Muscle layer of duodenum (tissue), 2 donors: ENCODE data around the gene RNU6-9.
A peak's percentile ranks its signal among the peaks of the same experiment; 100 is the strongest.

Experiments used
- H3K27ac ChIP-seq: one replicate; pipeline ENCODE4 v1.7.0; 2013; ENCODE audit warnings: mild to moderate bottlenecking, low read length
- H3K27me3 ChIP-seq: one replicate; pipeline ENCODE4 v1.7.0; 2013; ENCODE audit warnings: low read depth, mild to moderate bottlenecking, control low read depth, low read length
- H3K36me3 ChIP-seq, 2 donors: one replicate each; pipeline ENCODE4 v1.7.0; 2013; ENCODE audit warnings: low read length in 2 of 2, control low read depth in 1 of 2, mild to moderate bottlenecking in 1 of 2; ENCODE audit not compliant: insufficient read depth in 2 of 2, control insufficient read depth in 1 of 2
- H3K4me1 ChIP-seq, 2 donors: one replicate each; pipeline ENCODE4 v1.7.0; 2013; ENCODE audit warnings: low read length in 2 of 2, mild to moderate bottlenecking in 2 of 2, control low read depth in 1 of 2, moderate library complexity in 1 of 2; ENCODE audit not compliant: insufficient read depth in 2 of 2, control insufficient read depth in 1 of 2
- H3K4me3 ChIP-seq, 2 donors: one replicate each; pipeline ENCODE4 v1.7.0; 2013; ENCODE audit warnings: low read length in 2 of 2, low read depth in 1 of 2, mild to moderate bottlenecking in 1 of 2
- H3K9me3 ChIP-seq, 2 donors: one replicate each; pipeline ENCODE4 v1.7.0; 2013; ENCODE audit warnings: low read length in 2 of 2, control low read depth in 1 of 2, mild to moderate bottlenecking in 1 of 2; ENCODE audit not compliant: control insufficient read depth in 1 of 2
- donor health status: healthy.

The RNU6-9 gene

DNA sequence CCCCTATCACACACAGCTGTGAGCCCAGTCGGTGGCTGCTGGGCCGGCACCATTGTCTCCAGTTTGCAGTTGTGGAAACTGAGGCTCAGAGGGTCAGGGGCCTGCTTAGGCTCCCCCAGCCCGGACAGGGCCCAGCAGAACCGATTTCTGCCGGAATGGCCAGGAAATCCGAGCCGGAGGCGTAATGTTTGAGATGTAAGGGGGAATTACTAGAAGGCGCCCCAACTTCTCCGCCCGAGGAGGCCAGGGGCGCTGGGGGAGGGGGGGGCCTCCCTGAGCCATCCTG lies 24.8 kb downstream of the RNU6-9 start:
- H3K27me3 ChIP-seq, result peaks cover 27% of the 10 kb centered on the region
- no peaks in the 10 kb centered on the region for H3K36me3 ChIP-seq
- no peak overlapping the region for H3K27ac ChIP-seq
- no peaks in the 10 kb centered on the region for H3K9me3 ChIP-seq
- peak overlapping the region in 1 of 2 donors; percentile 47 for H3K4me3 ChIP-seq
- peaks cover 0 to 38% of the 10 kb centered on the region in 2 donors for H3K4me1 ChIP-seq

DNA sequence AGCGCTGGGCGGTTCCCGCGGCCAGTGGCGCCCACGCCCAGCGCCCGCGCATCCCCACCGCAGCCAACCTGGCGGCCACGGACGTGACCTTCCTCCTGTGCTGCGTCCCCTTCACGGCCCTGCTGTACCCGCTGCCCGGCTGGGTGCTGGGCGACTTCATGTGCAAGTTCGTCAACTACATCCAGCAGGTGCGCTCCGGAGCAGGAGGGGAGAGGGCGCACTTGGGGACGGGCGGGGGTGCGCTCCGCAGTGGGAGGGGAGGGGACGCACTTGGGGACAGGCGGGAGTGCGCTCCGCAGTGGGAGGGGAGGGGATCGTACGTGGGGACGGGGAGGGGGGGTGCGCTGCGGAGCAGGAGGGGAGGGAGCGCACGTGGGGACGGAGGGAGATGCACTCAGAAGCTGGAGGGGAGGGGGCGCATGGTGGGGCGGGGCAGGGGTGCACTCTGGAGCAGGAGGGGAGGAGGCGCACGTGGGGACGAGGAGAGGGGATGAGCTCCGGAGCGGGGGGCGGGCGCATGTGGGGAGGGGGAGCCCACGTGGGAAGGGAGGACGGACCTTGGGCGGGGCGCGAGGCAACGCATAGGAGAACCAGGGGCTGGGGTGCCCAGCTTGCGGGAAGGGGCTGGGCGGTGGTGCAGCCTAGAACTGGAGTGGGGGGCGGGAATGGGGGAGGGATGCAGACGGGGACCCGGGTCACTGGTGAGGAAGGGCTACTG lies 25.4 kb downstream of the RNU6-9 start:
- Histone ChIP-seq H3K27me3 (peaks cover 27% of the 10 kb centered on the region), H3K36me3 (no peaks in the 10 kb centered on the region), H3K4me1 (peaks cover 0 to 38% of the 10 kb centered on the region in 2 donors), H3K27ac (no peak overlapping the region), H3K4me3 (no peak overlapping the region), H3K9me3 (no peaks in the 10 kb centered on the region)

DNA sequence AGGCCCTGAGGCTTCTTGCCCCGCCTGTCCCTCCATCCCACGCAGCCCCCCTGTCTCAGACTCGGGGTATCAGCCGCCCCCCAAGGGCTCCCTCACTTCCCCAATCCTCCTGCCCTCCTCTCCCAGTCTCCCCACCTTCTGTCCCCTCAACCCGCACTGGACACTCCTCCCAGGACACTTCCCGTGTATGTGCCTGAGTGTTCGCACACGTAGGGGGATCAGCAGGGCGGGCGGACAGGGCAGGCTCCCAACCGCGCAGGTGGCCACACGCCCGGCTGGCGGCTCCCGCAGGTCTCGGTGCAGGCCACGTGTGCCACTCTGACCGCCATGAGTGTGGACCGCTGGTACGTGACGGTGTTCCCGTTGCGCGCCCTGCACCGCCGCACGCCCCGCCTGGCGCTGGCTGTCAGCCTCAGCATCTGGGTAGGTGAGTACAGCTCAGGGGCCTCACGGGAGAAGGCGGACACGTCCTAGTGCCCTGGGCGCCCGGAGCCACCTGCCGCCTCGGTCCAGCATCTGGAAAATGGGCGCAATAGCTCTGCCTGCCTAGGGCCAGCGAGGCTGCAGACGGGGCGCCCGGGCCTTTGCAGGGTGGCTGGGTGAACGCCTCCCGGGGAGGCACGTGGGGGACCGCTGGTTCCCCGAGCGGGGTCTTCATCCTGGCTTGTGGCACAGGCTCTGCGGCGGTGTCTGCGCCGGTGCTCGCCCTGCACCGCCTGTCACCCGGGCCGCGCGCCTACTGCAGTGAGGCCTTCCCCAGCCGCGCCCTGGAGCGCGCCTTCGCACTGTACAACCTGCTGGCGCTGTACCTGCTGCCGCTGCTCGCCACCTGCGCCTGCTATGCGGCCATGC lies 26.1 kb downstream of the RNU6-9 start:
- Histone ChIP-seq H3K4me3 (peak overlapping the region in 1 of 2 donors; percentile 35), H3K9me3 (no peaks in the 10 kb centered on the region), H3K36me3 (no peaks in the 10 kb centered on the region), H3K27me3 (peaks cover 27% of the 10 kb centered on the region), H3K4me1 (peaks cover 0 to 38% of the 10 kb centered on the region in 2 donors), H3K27ac (no peak overlapping the region)

DNA sequence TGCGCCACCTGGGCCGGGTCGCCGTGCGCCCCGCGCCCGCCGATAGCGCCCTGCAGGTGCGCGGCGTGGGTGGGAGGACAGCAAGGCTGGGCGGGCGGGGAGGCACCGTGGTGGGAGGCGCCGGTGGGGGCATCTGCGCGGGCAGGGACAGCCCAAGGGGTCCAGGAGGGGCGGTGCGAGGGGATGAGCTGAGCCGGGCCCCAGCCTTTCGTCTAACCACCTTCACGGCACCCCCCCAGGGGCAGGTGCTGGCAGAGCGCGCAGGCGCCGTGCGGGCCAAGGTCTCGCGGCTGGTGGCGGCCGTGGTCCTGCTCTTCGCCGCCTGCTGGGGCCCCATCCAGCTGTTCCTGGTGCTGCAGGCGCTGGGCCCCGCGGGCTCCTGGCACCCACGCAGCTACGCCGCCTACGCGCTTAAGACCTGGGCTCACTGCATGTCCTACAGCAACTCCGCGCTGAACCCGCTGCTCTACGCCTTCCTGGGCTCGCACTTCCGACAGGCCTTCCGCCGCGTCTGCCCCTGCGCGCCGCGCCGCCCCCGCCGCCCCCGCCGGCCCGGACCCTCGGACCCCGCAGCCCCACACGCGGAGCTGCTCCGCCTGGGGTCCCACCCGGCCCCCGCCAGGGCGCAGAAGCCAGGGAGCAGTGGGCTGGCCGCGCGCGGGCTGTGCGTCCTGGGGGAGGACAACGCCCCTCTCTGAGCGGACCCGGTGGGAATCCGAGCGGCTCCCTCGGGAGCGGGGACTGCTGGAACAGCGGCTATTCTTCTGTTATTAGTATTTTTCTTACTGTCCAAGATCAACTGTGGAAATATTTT lies 27.0 kb downstream of the RNU6-9 start:
- Histone ChIP-seq H3K4me1 (peaks cover 0 to 45% of the 10 kb centered on the region in 2 donors), H3K27ac (no peak overlapping the region), H3K27me3 (peaks cover 27% of the 10 kb centered on the region), H3K36me3 (no peaks in the 10 kb centered on the region), H3K9me3 (no peaks in the 10 kb centered on the region), H3K4me3 (peak overlapping the region in 1 of 2 donors; percentile 35)

DNA sequence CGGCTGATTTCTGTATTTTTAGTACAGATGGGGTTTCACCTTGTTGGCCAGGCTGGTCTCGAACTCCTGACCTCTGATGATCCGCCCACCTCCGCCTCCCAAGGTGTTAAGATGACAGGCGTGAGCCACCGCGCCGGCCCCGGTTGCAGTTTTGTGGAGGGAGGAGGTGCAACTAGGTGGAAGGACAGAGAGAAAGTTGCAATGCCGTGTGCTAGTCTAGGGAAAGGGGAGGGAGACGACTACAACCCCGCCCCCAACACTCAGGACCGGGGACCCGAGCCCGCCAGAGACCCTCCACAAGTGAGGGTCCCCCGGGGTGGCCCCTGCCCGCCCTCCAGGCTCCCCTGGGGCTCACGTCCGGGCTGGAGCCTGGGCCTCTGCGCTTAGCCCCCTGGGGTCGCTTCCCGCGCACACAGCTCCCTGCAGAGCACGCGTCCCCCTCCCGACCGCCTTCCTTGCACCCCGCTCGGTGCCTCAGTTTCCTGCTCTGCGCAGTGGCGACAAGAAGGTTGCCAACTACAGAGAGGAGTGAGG lies 31.3 kb downstream of the RNU6-9 start:
- H3K27ac ChIP-seq, result no peak overlapping the region
- peaks cover 0 to 3% of the 10 kb centered on the region in 2 donors for H3K36me3 ChIP-seq
- H3K9me3 ChIP-seq, result no peaks in the 10 kb centered on the region
- peaks cover 12% of the 10 kb centered on the region for H3K27me3 ChIP-seq
- peaks cover 0 to 31% of the 10 kb centered on the region in 2 donors for H3K4me1 ChIP-seq
- H3K4me3 ChIP-seq, result peak overlapping the region; percentile 68 to 92

DNA sequence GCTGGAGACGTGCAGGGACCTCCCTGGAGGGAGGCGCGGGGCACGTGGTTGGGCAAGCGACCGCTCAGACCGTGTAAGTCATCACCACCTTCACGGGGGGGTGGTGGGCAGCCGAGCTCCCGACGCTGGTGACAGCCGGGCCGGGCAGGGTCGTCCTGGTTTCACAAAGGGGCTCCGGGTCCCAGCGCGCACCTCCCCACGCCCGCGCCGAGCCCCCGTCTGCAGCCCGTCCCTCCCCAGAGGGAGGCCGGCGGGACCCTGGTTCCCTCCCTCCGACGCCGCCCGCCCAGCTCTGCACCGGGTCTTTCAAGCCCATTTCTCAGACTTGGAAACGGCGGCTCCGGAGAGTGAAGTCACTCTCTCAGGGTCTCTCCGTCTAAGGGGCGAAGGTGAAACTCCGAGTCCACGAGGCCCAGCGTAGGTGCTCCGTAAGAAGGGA lies 31.8 kb downstream of the RNU6-9 start:
- Histone ChIP-seq H3K36me3 (peaks cover 0 to 7% of the 10 kb centered on the region in 2 donors), H3K27ac (peak overlapping the region; percentile 56), H3K9me3 (no peaks in the 10 kb centered on the region), H3K4me1 (peaks cover 0 to 26% of the 10 kb centered on the region in 2 donors), H3K4me3 (peak overlapping the region; percentile 68 to 92), H3K27me3 (peaks cover 9% of the 10 kb centered on the region)

DNA sequence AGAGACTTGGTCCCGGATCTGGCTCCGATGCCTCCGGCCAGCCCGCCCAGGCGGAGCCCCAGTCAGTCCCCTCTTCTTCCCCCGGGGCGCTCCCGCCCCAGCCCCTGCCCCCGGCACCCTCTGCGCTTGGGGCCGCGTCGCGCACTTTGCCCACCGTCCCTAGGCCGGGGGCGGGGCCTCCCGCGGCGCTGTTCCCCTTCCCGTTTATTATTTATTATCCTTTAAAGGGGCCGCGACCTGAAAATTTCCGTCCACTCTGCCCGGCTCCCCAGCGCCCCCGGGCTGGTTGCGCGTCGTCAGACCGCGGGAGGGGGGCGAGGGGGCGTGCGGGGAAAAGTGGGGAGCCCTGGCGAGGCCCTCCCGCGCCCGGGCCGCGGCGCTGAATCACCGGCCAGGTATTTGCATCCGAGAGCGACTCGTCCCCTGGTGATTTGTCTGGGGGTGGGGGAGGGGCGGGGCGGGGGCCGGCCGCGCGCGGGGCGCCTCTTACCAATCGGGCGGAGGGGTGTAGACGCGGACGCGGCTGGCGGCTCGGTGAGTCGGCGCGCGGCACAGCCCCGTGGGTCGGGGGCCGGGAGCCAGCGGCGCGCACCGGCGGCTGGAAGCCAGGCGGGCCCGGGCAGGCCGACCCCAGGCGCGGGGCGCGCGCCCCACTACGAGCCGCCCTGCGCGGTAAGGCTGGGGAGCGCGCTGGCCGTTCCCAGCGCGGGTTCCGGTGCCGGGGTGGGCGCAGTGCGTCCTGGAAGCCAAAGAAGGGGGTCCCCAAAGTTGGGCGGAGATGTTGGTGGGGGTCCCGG lies 32.4 kb downstream of the RNU6-9 start, which contains the start of gene ARID3A:
Gene ARID3A (plus strand): TSS at position 510 of the 797 bp plus-strand sequence. CDS start 3,494 bp downstream, outside the sequence.
- peaks cover 7% of the 10 kb centered on the region for H3K27me3 ChIP-seq
- peak within 1 kb of the TSS; percentile 56 for H3K27ac ChIP-seq
- H3K36me3 ChIP-seq, result peaks cover 0 to 7% of the 10 kb centered on the region in 2 donors
- H3K4me1 ChIP-seq, result peaks cover 0 to 21% of the 10 kb centered on the region in 2 donors
- H3K9me3 ChIP-seq, result no peaks in the 10 kb centered on the region
- peak within 1 kb of the TSS; percentile 68 to 92 for H3K4me3 ChIP-seq

DNA sequence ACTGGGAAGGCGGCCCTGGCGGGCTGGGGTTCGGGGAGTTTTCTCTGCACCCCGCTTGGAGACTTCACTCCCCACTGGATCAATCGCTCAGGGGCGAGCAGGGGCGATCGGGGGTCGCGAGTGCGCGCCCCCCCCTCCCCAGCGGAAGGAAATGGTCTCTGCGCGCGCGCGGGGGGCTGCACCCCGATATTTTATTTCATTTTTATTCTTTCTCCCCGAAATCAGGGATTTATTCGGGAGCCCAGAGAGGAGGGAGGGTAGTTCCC lies 33.0 kb downstream of the RNU6-9 start:
- peaks cover 0 to 21% of the 10 kb centered on the region in 2 donors for H3K4me1 ChIP-seq
- H3K27me3 ChIP-seq, result peaks cover 2% of the 10 kb centered on the region
- no peaks in the 10 kb centered on the region for H3K9me3 ChIP-seq
- peaks cover 0 to 7% of the 10 kb centered on the region in 2 donors for H3K36me3 ChIP-seq
- peak overlapping the region; percentile 56 to 92 for H3K4me3 ChIP-seq
- no peak overlapping the region for H3K27ac ChIP-seq

DNA sequence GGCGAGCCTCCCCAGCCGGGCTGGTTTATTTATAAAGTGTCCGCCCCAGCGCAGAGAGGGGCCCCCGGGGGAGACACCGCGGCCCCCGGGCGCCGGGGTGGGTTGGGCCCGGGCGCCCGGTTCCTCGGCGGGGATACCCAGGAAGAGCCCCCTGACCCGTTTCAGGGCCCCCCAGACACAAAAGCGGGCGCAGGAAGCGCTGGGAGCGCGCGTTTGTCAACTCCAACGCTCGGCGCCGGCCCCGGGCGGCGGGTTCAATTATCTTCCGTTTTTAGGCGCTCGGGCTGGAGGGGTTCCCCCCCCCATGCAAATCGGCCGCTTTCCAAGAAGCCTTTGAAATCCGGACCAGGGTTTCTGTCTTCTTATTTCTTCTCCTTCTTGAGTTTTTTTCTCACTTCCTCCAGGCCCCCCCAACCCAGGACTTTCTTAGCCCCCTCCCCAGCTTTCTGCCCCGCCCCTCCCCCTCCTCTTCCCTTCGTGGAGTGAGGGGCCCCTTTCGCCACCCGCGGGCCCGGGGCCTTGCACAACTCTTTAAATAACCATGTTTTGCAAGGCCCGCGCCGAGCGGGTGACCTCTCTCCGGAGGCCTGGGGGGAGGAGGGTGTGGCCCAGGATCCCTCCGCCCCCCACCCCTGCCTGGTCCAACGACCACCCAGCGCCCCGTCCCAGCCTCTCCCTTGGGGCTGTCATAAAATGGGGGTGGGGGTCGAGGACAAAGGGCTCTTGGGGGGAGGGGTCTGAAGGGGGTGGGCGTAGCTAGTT lies 33.5 kb downstream of the RNU6-9 start:
- Histone ChIP-seq H3K27ac (no peak overlapping the region), H3K9me3 (no peaks in the 10 kb centered on the region), H3K36me3 (peaks cover 0 to 7% of the 10 kb centered on the region in 2 donors), H3K4me3 (peak overlapping the region; percentile 56 to 92), H3K27me3 (no peaks in the 10 kb centered on the region), H3K4me1 (peaks cover 0 to 20% of the 10 kb centered on the region in 2 donors)

DNA sequence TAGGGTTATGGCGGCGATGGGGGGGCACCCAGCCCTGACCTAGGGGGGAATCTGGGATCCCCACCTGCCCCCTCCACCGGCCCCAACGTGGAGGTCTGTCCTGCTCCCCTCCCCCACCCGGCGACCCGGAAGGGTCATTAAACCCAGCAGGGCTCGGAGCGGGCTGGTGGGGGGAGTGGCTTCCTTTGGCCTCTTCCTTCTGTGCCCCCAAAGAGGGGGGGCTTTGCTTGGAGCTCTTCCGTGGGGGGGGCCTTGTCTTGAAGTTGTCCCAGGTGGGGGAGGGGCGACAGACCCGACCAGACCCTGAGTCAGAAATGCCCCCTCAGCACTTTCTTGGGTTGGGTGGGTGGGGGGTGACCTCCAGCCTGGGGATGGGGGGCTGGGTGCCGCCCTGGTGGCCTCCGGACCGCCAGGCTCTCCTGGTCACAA lies 34.1 kb downstream of the RNU6-9 start:
- Histone ChIP-seq H3K4me3 (peak overlapping the region in 1 of 2 donors; percentile 92), H3K36me3 (peaks cover 0 to 7% of the 10 kb centered on the region in 2 donors), H3K27ac (no peak overlapping the region), H3K27me3 (no peaks in the 10 kb centered on the region), H3K4me1 (peaks cover 0 to 22% of the 10 kb centered on the region in 2 donors), H3K9me3 (no peaks in the 10 kb centered on the region)
